Stimulated activated CD8-positive, alpha-beta memory T cell treated with anti-CD3 and anti-CD28 coated beads, Interleukin-2, amount 100 ng/mL, for 48 hours (primary cell): Measurements from ENCODE around the gene OTOGL.
"Not testable (repeated sequence)": the region's sequence is repeated elsewhere in the genome, so short reads cannot be mapped to it uniquely, and the experiment has no call there.

Experiments used
- DNase-seq, 2 donors: peaks; one replicate each; pipeline ENCODE4 v3.0.0-alpha.2; 2020; ENCODE audit warnings: low read depth in 2 of 2

Gene OTOGL

GRCh38 chr12:80129895-80130530, 30.7 kb downstream of the OTOGL start:
- DNase-seq: no peak

- no peak for DNase-seq
These were observed 36.3 kb downstream of the OTOGL start for GRCh38 chr12:80135624-80136023.

- no peak for DNase-seq
These were observed 40.7 kb downstream of the OTOGL start for GRCh38 chr12:80140005-80140404.

GRCh38 chr12:80142640-80143039, 43.3 kb downstream of the OTOGL start:
- DNase-seq: no peak

DNA sequence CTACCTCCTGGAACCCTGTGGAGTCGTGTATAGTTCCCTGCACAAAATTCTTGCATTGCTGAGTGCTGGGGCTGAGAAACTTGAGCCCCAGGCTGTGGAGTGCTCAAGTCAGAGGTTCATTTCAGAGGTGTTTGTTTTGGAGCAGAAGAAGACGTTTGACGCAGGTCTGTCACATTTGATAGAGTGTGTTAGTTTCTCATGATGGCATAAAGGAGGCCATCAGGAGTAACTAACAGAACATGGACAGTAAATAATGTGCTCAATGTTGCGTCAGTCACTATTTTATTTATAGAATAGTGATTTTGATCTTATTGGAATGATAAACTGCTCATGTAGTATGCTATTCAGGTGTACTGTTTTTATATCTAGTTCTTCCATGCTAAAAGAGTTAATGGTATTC, 44.2 kb downstream of the OTOGL start:
- no peak for DNase-seq

GRCh38 chr12:80149547-80150313, 50.4 kb downstream of the OTOGL start:
- DNase-seq: not testable (repeated sequence)

- DNase-seq: no peak
These were observed 51.8 kb downstream of the OTOGL start for GRCh38 chr12:80151131-80151530.

GRCh38 chr12:80154261-80154660, 54.9 kb downstream of the OTOGL start:
- no peak for DNase-seq

DNA sequence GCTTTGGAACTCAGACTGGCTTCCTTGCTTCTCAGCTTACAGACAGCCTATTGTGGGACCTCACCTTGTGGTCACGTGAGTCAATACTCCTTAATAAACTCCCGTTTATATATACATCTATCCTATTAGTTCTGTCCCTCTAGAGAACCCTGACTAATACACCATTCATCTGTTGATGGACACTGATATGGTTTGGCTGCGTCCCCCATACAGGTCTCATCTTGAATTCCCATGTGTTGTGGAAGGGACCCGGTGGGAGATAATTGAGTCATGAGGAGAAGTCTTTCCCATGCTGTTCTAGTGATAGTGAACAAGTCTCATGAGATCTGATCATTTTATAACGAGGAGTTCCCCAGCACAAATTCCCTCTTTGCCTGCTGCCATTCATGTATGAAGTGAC, 57.0 kb downstream of the OTOGL start:
- DNase-seq: no peak

GRCh38 chr12:80157645-80158044, 58.3 kb downstream of the OTOGL start:
- no peak for DNase-seq

DNA sequence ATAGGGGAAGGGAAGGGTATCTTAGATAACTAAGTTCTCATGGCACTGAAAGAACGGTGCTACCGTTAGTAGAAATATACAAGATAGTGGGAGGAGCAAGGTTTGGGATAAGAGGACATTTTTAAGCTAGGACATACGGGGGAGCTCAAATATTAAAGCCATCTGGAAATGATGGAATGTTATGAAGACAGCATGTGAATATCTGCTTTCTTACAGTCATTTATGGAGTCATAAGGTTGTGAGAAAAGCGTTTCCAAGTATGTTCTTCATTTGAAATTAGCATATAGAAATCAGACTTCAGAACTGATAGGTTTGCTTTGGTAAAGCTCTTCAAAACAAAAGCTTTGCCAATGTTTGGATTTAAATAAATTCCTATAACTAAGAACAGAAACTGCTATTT, 62.3 kb downstream of the OTOGL start:
- no peak for DNase-seq

DNA sequence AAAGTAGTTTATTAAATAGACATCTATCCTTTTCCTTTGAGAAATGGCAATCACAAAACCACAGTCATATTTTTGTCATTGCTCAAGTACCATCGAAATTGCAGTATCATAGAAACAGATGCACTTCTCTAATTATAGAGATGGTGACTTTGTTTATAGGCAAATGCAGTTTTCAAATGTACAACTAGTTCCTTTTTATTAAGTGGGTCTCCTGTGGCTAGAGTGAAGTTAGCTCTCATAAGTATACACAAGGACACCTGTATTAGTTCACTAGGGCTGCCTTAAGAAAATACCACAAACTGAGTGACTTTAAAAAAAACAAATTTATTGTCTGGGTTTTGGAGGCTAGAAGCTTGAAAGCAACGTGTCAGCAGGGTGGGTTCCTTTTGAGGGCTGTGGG, 62.8 kb downstream of the OTOGL start:
- DNase-seq: no peak

DNA sequence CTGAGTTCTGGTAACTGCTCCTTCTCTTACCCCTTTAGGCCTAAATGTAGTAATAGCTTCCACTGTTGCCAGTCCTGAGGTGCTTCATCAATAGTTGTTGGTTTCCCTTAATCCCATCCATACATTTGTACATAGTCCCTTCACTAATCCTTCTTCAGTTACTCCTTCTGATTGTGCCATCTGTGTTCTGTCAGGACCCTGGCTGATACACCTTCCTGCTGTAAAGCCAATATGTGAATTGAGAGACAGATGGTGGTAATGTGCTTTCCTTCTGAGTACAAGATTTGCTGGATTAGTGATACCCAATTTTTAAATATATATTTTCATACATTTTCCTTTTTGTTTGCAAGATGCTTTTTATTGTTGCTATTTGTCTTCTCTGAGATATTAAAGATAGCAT, 66.4 kb downstream of the OTOGL start:
- no peak for DNase-seq

GRCh38 chr12:80166751-80167150, 67.4 kb downstream of the OTOGL start:
- no peak for DNase-seq

GRCh38 chr12:80168936-80169335, 69.6 kb downstream of the OTOGL start:
- no peak for DNase-seq

DNA sequence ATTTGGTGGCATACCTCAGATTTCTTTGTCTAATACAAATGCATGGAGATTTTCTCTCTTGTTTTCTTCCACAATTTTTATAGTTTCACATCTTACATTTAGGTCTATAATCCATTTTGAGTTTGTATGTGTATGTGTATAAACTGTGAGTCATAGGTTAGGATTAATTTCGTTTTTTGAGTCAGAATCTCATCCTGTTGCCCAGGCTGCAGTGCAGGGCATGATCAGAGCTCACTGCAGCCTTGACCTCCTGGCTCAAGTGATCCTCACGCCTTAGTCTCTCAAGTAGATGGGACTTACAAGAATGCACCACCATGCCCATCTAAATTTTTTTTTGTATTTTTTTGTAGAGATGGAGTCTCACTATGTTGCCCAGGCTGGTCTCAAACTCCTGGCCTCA, 71.6 kb downstream of the OTOGL start:
- DNase-seq: no peak

GRCh38 chr12:80173083-80173864, 73.9 kb downstream of the OTOGL start:
- DNase-seq: no peak

DNA sequence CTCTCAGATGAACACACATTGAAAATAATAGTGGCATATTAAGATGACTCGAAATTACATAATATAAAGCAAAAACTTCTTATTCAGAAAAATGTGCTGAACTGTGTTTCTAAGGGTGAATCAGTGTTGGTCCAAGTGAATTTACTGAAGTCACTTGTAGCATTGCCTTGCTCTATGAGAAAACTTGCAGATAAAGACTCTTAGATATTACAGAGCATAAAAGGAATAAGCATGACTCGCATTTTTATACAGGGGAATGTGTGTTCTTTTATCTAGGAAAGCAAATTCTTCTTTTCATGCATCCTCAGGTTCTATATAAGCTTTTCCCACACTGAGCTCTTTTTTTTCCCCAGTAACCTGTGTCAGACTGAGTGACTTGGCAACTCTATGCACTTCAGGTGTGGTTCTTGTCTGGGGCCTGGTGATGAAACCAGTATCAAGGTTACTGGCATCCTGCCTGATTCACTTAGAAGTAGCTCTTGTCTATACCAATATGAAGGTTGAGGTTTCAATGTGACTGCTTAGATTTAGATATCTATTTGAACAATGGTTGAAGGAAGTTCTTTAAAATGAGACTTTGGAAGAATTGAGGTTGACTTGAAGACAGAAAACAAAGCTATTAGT, 76.1 kb downstream of the OTOGL start:
- DNase-seq: no peak

DNA sequence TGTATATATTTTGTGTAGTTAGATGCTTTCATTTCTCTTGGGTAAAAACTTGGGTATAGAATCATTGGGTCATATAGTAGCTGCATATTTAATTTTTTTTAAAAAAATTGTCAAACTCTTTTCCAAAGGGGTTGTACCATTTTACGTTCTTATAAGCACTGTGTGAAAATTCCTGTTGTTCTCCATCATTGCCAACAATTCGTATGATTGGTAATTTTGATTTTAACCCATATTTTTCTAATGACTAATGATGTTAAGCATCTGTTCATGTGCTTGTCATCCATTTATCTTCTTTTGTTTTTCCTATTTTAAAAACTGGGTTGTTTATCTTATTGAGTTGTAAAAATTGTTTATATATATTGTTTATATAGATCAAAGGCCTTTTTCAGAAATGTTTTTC, 77.4 kb downstream of the OTOGL start:
- DNase-seq: no peak

- DNase-seq: no peak
These were observed 79.5 kb downstream of the OTOGL start for GRCh38 chr12:80178846-80179245.

DNA sequence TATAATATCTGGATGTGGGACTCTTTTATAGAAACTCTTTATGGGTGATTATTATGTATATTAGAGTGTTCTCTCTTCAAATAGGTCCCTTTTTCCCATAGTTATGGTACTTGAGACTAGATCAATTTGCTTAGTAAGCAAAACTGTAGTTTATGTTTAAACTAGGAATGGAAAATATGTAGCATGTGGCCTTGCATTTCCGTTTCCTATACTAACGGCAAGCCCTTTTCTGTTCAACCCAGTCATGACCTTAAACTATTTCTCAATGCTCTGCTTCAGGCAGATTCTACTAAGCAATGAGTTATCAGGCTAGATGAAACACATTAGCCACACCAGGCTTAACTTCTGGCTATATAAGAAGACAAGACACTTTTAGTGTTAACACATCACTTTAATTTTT, 84.6 kb downstream of the OTOGL start:
- DNase-seq: no peak

GRCh38 chr12:80184926-80185325, 85.6 kb downstream of the OTOGL start:
- no peak for DNase-seq
